K562 (cell line): ENCODE data around the gene TTC38. TPM values are rescaled to one million over a fixed set of nuclear protein-coding genes. Genes with fewer than 3 reads are reported as not detected.

Experiments used
- ATAC-seq: fragments of 200-7000 bp; cut with Tn5 transposase; 3 replicates; pipeline ENCODE4 v1.9.1; 2020; ENCODE audit warnings: moderate library complexity
- BruUV-seq: library from RNA; stranded (reverse); fragments of 400-500 nt; replicated peaks from 2 replicates; lab custom pipeline; 2021; lab: Mats Ljungman, UMichigan
- CTCF ChIA-PET: fragments of 300-600 bp; formaldehyde crosslinking; extraction: SDS; loops from one replicate; lab custom pipeline; 2021; ENCODE audit warnings: low intra/inter-chr PET ratio; lab: Yijun Ruan, JAX
- POLR2A ChIA-PET: fragments of 300-600, 350-650 bp; sonication (Branson Sonifier 250); formaldehyde crosslinking; extraction: SDS; loops from one replicate; lab custom pipeline; 2021; ENCODE audit warnings: antibody characterized with exemption, inconsistent platforms; lab: Yijun Ruan, JAX
- DNase-seq, 4 experiments: peaks; one replicate each; pipeline versions ENCODE4 v3.0.0 to v3.0.0-alpha.2; 2011 to 2018; ENCODE audit warnings: low spot score in 3 of 4, mixed read lengths in 3 of 4; ENCODE audit errors: extremely low read depth in 1 of 4
- FAIRE-seq: peaks from 2 replicates; lab custom pipeline; 2011; peaks lifted over from hg19 to GRCh38; lab: Jason Lieb, UNC
- H2AFZ ChIP-seq: 2 replicates; pipeline ENCODE4 v1.6.0; 2011; ENCODE audit warnings: low read depth, low read length, control low read depth, inconsistent platforms
- H3K27ac ChIP-seq: fragments of 200-600 bp; 3 replicates; pipeline ENCODE4 v1.8.0; 2011; ENCODE audit warnings: low read depth, mild to moderate bottlenecking, control low read depth, inconsistent platforms, low read length, moderate library complexity, mixed read lengths; ENCODE audit errors: extremely low read depth
- H3K27me3 ChIP-seq, 2 experiments: fragments of 300-600 bp in 1 of 2; 2 replicates in 1 of 2; 3 replicates in 1 of 2; pipeline versions ENCODE4 v1.6.0 to v1.8.0; 2011; ENCODE audit warnings: inconsistent platforms in 2 of 2, low read length in 2 of 2, mild to moderate bottlenecking in 1 of 2, mixed read lengths in 1 of 2, moderate library complexity in 1 of 2; ENCODE audit not compliant: control insufficient read depth in 2 of 2, insufficient read depth in 2 of 2
- H3K36me3 ChIP-seq: fragments of 300-600 bp; 3 replicates; pipeline ENCODE4 v1.8.0; 2011; ENCODE audit warnings: mild to moderate bottlenecking, low read length, inconsistent platforms; ENCODE audit not compliant: control insufficient read depth, insufficient read depth
- H3K4me1 ChIP-seq, 2 experiments: fragments of 200-600 bp in 1 of 2; replicated peaks in 1 of 2; 2 replicates in 1 of 2; 3 replicates in 1 of 2; pipeline versions ENCODE4 v1.5.1 to v1.8.0; 2011; ENCODE audit warnings: inconsistent platforms in 2 of 2, low read length in 2 of 2, mild to moderate bottlenecking in 1 of 2, mixed read lengths in 1 of 2, moderate library complexity in 1 of 2; ENCODE audit not compliant: control insufficient read depth in 2 of 2, insufficient read depth in 2 of 2
- H3K4me2 ChIP-seq: 2 replicates; pipeline ENCODE4 v1.6.1; 2011; ENCODE audit warnings: low read length, control low read depth, inconsistent platforms, mixed read lengths; ENCODE audit not compliant: insufficient read depth
- H3K4me3 ChIP-seq: fragments of 200-600 bp; sonication (generic), shearing (Covaris generic); 2 replicates; pipeline ENCODE4 v1.5.1; 2016; ENCODE audit warnings: control low read depth, inconsistent platforms
- H3K79me2 ChIP-seq: fragments of 200-600 bp; 3 replicates; pipeline ENCODE4 v1.8.0; 2011; ENCODE audit warnings: low read length, inconsistent platforms; ENCODE audit not compliant: control insufficient read depth, insufficient read depth
- H3K9ac ChIP-seq, 2 experiments: 2 replicates each; pipeline versions ENCODE4 v1.6.0 to v1.6.1; 2011; ENCODE audit warnings: low read depth in 2 of 2, low read length in 2 of 2, control low read depth in 1 of 2, inconsistent platforms in 1 of 2, mild to moderate bottlenecking in 1 of 2, mixed read lengths in 1 of 2; ENCODE audit not compliant: insufficient read depth in 1 of 2
- H3K9me1 ChIP-seq: one replicate; pipeline ENCODE4 v1.6.0; 2011; ENCODE audit warnings: inconsistent platforms, mild to moderate bottlenecking, low read length, moderate library complexity; ENCODE audit not compliant: control insufficient read depth, insufficient read depth
- H3K9me3 ChIP-seq: replicated peaks from 2 replicates; pipeline ENCODE4 v1.5.1; 2011; ENCODE audit warnings: low read depth, low read length, inconsistent platforms; ENCODE audit not compliant: control insufficient read depth, insufficient read depth
- H4K20me1 ChIP-seq: replicated peaks from 2 replicates; pipeline ENCODE4 v1.6.1; 2011; ENCODE audit warnings: low read length, inconsistent platforms, mixed read lengths; ENCODE audit not compliant: control insufficient read depth, insufficient read depth
- E2F8 ChIP-seq: fragments of 450-650 bp; IDR thresholded peaks from 2 replicates; pipeline ENCODE4 v1.7.1; 2018; ENCODE audit warnings: mild to moderate bottlenecking, low read depth; ENCODE audit not compliant: partially characterized antibody
- GATAD2B ChIP-seq: fragments of 450-650 bp; IDR thresholded peaks from 2 replicates; pipeline ENCODE4 v1.6.1; 2017; ENCODE audit warnings: mild to moderate bottlenecking, borderline replicate concordance
- KLF6 ChIP-seq: fragments of 250-450 bp; sonication (Bioruptor Pico); IDR thresholded peaks from 2 replicates; pipeline ENCODE4 v1.4.0; 2020; ENCODE audit warnings: mild to moderate bottlenecking, moderate library complexity, borderline replicate concordance
- PML ChIP-seq: IDR thresholded peaks from 2 replicates; pipeline ENCODE4 v1.6.1; 2012; ENCODE audit warnings: low read length, inconsistent platforms
- POLR2A ChIP-seq: fragments of 450-650 bp; conservative IDR thresholded peaks from 2 replicates; pipeline ENCODE4 v1.6.1; 2016
- RBM14 ChIP-seq: fragments of 200-400 bp; formaldehyde crosslinking; IDR thresholded peaks from 2 replicates; pipeline ENCODE4 v1.6.1; 2018; ENCODE audit warnings: low read depth, mild to moderate bottlenecking, low read length, moderate library complexity, borderline replicate concordance; ENCODE audit not compliant: insufficient read depth
- SIX5 ChIP-seq, 2 experiments: IDR thresholded peaks; 2 replicates each; pipeline ENCODE4 v1.6.1; 2011; ENCODE audit warnings: low read length in 2 of 2, borderline replicate concordance in 1 of 2, low read depth in 1 of 2, mild to moderate bottlenecking in 1 of 2, moderate library complexity in 1 of 2; ENCODE audit not compliant: insufficient read depth in 1 of 2
- U2AF1 ChIP-seq: fragments of 200-400 bp; formaldehyde crosslinking; optimal IDR thresholded peaks from 2 replicates; pipeline ENCODE3; 2017; ENCODE audit warnings: mild to moderate bottlenecking, low read depth, low read length, moderate library complexity
- YY1 ChIP-seq, 3 experiments: IDR thresholded peaks; 2 replicates each; pipeline ENCODE4 v1.6.1; 2011; ENCODE audit warnings: low read length in 2 of 3, mild to moderate bottlenecking in 2 of 3, moderate library complexity in 2 of 3, borderline replicate concordance in 1 of 3, control low read depth in 1 of 3, low read depth in 1 of 3; ENCODE audit not compliant: insufficient read depth in 3 of 3, insufficient replicate concordance in 2 of 3, control insufficient read depth in 1 of 3, insufficient read length in 1 of 3; ENCODE audit errors: extremely low read depth in 1 of 3
- ZNF3 ChIP-seq: fragments of 250-450 bp; sonication (Bioruptor Pico); IDR thresholded peaks from 2 replicates; pipeline ENCODE4 v1.5.0; 2021; ENCODE audit warnings: mild to moderate bottlenecking, moderate library complexity
- WGBS: fragments of 100-300 bp; shearing (Covaris generic); methylation state at CpG from one replicate; pipeline ENCODE4 v1.1.6; 2016; ENCODE audit warnings: low coverage, mixed read lengths; ENCODE audit not compliant: insufficient coverage; ENCODE audit errors: missing lambda C conversion rate; 5-methylcytosine and 5-hydroxymethylcytosine counted together
- in situ Hi-C: fragments of 300-500 bp; cut with MboI; formaldehyde crosslinking; loops from 4 replicates; pipeline ENCODE4 v1.15.0; 2018; ENCODE audit warnings: inconsistent platforms, mixed read lengths
- intact Hi-C: fragments of 100-400 bp; cut with micrococcal nuclease; formaldehyde crosslinking; loops from 2 replicates; pipeline ENCODE4 v1.14.2; 2022
- polyA plus RNA-seq, 8 experiments: library from polyadenylated mRNA; depleted of rRNA in 4 of 8; stranded (reverse) in 5 of 8; unstranded in 3 of 8; fragments of >200 nt; fragmentation: Nextera tagmentation in 2 of 8; fragmentation: Illumina TruSeq in 1 of 8; extraction: Ambion mirVana in 2 of 8; extraction: Trizol in 1 of 8; gene quantifications; 2 replicates each; pipeline versions ENCODE4 v1.2.1 to v1.2.3, GENCODE V29; 2011 to 2014; ENCODE audit warnings: inconsistent platforms in 1 of 8, missing spikeins in 1 of 8
- total RNA-seq, 7 experiments: library from RNA; depleted of rRNA in 6 of 7; stranded (reverse); fragments of >200 nt in 6 of 7; fragmentation: Illumina TruSeq in 2 of 7; extraction: Trizol in 2 of 7; gene quantifications; 2 replicates each; pipeline versions ENCODE4 v1.2.1 to v1.2.3, GENCODE V29; 2011 to 2021; ENCODE audit warnings: low replicate concordance in 1 of 7
- TF ChIP-seq, protein P1 (sequence below): fragments of 250-450 bp; sonication (Bioruptor Pico); IDR thresholded peaks from 2 replicates; pipeline ENCODE4 v1.8.0; 2022; ENCODE audit warnings: moderate library complexity, mild to moderate bottlenecking, inconsistent platforms
- TF ChIP-seq, protein P2 (sequence below): sonication (generic); formaldehyde crosslinking; IDR thresholded peaks from 2 replicates; pipeline ENCODE4 v1.8.1; 2023; ENCODE audit warnings: missing genetic modification reagents, mild to moderate bottlenecking, borderline replicate concordance

The TTC38 gene
- total and polyA plus RNA-seq, 9 of the 15 experiments (the other 6 are each of a cell fraction or from before 2014, with no cell fraction given) = 0.84 to 28.4 (median 18.1) TPM

DNA sequence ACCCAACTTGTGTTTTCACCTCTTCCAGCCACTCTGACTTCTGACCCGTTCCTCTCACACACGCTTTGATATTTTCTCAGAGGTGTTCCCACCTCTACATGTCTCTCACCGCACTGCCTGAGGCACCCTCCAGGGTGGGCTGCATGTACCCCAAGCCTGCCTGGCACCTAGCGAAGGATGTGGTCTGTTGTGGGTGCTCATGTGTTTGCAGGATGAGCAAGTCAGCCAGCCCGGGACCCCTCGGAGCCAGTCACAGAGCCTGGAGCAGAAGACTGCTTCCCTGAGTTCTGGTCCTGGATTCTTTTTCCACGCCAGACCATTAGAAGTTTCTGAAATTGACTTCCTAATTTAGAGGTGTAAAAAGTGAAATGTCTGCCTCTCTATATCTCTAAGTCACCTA lies 32.7 kb downstream of the TTC38 start:
- peaks cover 38% of the 10 kb centered on the region for H3K79me2 ChIP-seq
- H3K9me3 ChIP-seq = no peaks in the 10 kb centered on the region
- no peak overlapping the region for H3K27ac ChIP-seq
- BruUV-seq = no TSS peak
- ChIA-PET CTCF (no interaction called here), POLR2A (no interaction called here)
- H2AFZ ChIP-seq = no peak overlapping the region
- no peak for ATAC-seq
- DNase-seq = no peak
- no peak overlapping the region for H3K4me2 ChIP-seq
- FAIRE-seq = no peak
- H3K27me3 ChIP-seq = no peaks in the 10 kb centered on the region
- intact Hi-C loops (no loop called here), in situ Hi-C loops (loop anchor here (25.0 kb wide), 1 partner anchor 288 kb away; no protein-coding TSS in a partner anchor)
- H3K4me1 ChIP-seq = peaks cover 2 to 18% of the 10 kb centered on the region in 2 experiments; a peak in 4 of 5 replicates
- no peaks in the 10 kb centered on the region for H4K20me1 ChIP-seq
- peaks cover 27% of the 10 kb centered on the region; the same call in 2 of the 3 replicates for H3K36me3 ChIP-seq
- H3K9me1 ChIP-seq = no peaks in the 10 kb centered on the region
- WGBS = 92% methylated on average over 6 of the region's 7 CpGs
- no peak overlapping the region for H3K9ac ChIP-seq
- no peak overlapping the region for H3K4me3 ChIP-seq
- TF ChIP-seq, protein P1, sequence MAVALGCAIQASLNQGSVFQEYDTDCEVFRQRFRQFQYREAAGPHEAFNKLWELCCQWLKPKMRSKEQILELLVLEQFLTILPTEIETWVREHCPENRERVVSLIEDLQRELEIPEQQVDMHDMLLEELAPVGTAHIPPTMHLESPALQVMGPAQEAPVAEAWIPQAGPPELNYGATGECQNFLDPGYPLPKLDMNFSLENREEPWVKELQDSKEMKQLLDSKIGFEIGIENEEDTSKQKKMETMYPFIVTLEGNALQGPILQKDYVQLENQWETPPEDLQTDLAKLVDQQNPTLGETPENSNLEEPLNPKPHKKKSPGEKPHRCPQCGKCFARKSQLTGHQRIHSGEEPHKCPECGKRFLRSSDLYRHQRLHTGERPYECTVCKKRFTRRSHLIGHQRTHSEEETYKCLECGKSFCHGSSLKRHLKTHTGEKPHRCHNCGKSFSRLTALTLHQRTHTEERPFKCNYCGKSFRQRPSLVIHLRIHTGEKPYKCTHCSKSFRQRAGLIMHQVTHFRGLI (CRISPR knock-in tag) = no peak
- no peak for TF ChIP-seq POLR2A
- TF ChIP-seq KLF6 = no peak
- no peak for TF ChIP-seq E2F8
- TF ChIP-seq ZNF3 = no peak
- no peak for TF ChIP-seq RBM14
- no peak for TF ChIP-seq YY1 (IDR thresholded peaks at IDR 0.05; ENCODE audit: borderline replicate concordance in 1 of 3, control insufficient read depth in 1 of 3, extremely low read depth in 1 of 3, insufficient read depth in 3 of 3, insufficient read length in 1 of 3, insufficient replicate concordance in 2 of 3, low read depth in 1 of 3, low read length in 2 of 3)
- TF ChIP-seq, protein P2, sequence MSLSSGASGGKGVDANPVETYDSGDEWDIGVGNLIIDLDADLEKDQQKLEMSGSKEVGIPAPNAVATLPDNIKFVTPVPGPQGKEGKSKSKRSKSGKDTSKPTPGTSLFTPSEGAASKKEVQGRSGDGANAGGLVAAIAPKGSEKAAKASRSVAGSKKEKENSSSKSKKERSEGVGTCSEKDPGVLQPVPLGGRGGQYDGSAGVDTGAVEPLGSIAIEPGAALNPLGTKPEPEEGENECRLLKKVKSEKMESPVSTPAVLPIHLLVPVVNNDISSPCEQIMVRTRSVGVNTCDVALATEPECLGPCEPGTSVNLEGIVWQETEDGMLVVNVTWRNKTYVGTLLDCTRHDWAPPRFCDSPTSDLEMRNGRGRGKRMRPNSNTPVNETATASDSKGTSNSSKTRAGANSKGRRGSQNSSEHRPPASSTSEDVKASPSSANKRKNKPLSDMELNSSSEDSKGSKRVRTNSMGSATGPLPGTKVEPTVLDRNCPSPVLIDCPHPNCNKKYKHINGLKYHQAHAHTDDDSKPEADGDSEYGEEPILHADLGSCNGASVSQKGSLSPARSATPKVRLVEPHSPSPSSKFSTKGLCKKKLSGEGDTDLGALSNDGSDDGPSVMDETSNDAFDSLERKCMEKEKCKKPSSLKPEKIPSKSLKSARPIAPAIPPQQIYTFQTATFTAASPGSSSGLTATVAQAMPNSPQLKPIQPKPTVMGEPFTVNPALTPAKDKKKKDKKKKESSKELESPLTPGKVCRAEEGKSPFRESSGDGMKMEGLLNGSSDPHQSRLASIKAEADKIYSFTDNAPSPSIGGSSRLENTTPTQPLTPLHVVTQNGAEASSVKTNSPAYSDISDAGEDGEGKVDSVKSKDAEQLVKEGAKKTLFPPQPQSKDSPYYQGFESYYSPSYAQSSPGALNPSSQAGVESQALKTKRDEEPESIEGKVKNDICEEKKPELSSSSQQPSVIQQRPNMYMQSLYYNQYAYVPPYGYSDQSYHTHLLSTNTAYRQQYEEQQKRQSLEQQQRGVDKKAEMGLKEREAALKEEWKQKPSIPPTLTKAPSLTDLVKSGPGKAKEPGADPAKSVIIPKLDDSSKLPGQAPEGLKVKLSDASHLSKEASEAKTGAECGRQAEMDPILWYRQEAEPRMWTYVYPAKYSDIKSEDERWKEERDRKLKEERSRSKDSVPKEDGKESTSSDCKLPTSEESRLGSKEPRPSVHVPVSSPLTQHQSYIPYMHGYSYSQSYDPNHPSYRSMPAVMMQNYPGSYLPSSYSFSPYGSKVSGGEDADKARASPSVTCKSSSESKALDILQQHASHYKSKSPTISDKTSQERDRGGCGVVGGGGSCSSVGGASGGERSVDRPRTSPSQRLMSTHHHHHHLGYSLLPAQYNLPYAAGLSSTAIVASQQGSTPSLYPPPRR (CRISPR knock-in tag) = no peak
- no peak for TF ChIP-seq GATAD2B
- no peak for TF ChIP-seq U2AF1
- no peak for TF ChIP-seq PML
- TF ChIP-seq SIX5 (IDR thresholded peaks at IDR 0.05; ENCODE audit: borderline replicate concordance in 1 of 2, insufficient read depth in 1 of 2, low read depth in 1 of 2, low read length in 2 of 2) = no peak
